HG03521 (cell line): ENCODE results near the gene LIG1.
A peak's percentile ranks its signal among the peaks of the same experiment; 100 is the strongest.
"Not testable (repeated sequence)": the region's sequence is repeated elsewhere in the genome, so short reads cannot be mapped to it uniquely, and the experiment has no call there.

Experiments used
- ATAC-seq: cut with Tn5 transposase; IDR thresholded peaks from one replicate; pipeline ENCODE4 v1.9.1; 2021; ENCODE audit warnings: mild to moderate bottlenecking, moderate library complexity; ENCODE audit not compliant: unreplicated experiment

LIG1 gene

GRCh38 chr19:48122421-48122820 lies 47.7 kb downstream of the LIG1 start:
- ATAC-seq, result no peak

- ATAC-seq, result no peak
Measured at GRCh38 chr19:48121909-48122371, 48.2 kb downstream of the LIG1 start.

GRCh38 chr19:48121066-48121465 lies 49.1 kb downstream of the LIG1 start:
- no peak for ATAC-seq

GRCh38 chr19:48120505-48120904 lies 49.6 kb downstream of the LIG1 start:
- ATAC-seq, result no peak

- ATAC-seq, result no peak
Measured at GRCh38 chr19:48118131-48118517, 52.0 kb downstream of the LIG1 start.

- ATAC-seq, result no peak
Measured at GRCh38 chr19:48117515-48118130, 52.5 kb downstream of the LIG1 start.

GRCh38 chr19:48113190-48113917 lies 56.8 kb downstream of the LIG1 start:
- no peak for ATAC-seq

GRCh38 chr19:48111280-48111679 lies 58.9 kb downstream of the LIG1 start:
- no peak for ATAC-seq

- ATAC-seq, result peak; percentile 47
Measured at GRCh38 chr19:48110350-48110966, 59.7 kb downstream of the LIG1 start, which contains the start of gene PLA2G4C. Gene PLA2G4C (minus strand): TSS chr19:48110817. CDS start chr19:48106529, 4,288 bp downstream.

GRCh38 chr19:48108997-48109782 lies 61.0 kb downstream of the LIG1 start:
- ATAC-seq, result no peak

GRCh38 chr19:48103922-48104321 lies 66.2 kb downstream of the LIG1 start:
- ATAC-seq, result no peak

- no peak for ATAC-seq
Measured at GRCh38 chr19:48102870-48103751, 67.0 kb downstream of the LIG1 start.

- ATAC-seq, result no peak
Measured at GRCh38 chr19:48095612-48096175, 74.5 kb downstream of the LIG1 start.

GRCh38 chr19:48094855-48095203 lies 75.3 kb downstream of the LIG1 start:
- ATAC-seq, result no peak

GRCh38 chr19:48094129-48094854 lies 75.9 kb downstream of the LIG1 start:
- ATAC-seq, result no peak

GRCh38 chr19:48091111-48091718 lies 78.9 kb downstream of the LIG1 start:
- ATAC-seq, result not testable (repeated sequence)

GRCh38 chr19:48090281-48090802 lies 79.8 kb downstream of the LIG1 start:
- ATAC-seq, result no peak

GRCh38 chr19:48088991-48089390 lies 81.2 kb downstream of the LIG1 start:
- not testable (repeated sequence) for ATAC-seq
